ENCODE results near the gene SPATA1.

SPATA1 gene

GRCh38 chr1:84598846-84599741, 92.9 kb downstream of the SPATA1 start:
- Mint-ChIP-seq H3K9me3 (peaks cover 37% of the 10 kb centered on the region), H3K4me1 (peaks cover 11% of the 10 kb centered on the region), H3K27ac (peak overlapping the region; percentile 49), H3K27me3 (ENCODE audit: low read depth, poor library complexity) (peaks cover 8% of the 10 kb centered on the region), H3K4me3 (no peak overlapping the region), H3K36me3 (ENCODE audit: low read depth) (peaks cover 8% of the 10 kb centered on the region)
- TF ChIP-seq, protein P1, sequence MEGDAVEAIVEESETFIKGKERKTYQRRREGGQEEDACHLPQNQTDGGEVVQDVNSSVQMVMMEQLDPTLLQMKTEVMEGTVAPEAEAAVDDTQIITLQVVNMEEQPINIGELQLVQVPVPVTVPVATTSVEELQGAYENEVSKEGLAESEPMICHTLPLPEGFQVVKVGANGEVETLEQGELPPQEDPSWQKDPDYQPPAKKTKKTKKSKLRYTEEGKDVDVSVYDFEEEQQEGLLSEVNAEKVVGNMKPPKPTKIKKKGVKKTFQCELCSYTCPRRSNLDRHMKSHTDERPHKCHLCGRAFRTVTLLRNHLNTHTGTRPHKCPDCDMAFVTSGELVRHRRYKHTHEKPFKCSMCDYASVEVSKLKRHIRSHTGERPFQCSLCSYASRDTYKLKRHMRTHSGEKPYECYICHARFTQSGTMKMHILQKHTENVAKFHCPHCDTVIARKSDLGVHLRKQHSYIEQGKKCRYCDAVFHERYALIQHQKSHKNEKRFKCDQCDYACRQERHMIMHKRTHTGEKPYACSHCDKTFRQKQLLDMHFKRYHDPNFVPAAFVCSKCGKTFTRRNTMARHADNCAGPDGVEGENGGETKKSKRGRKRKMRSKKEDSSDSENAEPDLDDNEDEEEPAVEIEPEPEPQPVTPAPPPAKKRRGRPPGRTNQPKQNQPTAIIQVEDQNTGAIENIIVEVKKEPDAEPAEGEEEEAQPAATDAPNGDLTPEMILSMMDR (IDR thresholded peaks at IDR 0.05), result no peak
- no peak for DNase-seq

DNA sequence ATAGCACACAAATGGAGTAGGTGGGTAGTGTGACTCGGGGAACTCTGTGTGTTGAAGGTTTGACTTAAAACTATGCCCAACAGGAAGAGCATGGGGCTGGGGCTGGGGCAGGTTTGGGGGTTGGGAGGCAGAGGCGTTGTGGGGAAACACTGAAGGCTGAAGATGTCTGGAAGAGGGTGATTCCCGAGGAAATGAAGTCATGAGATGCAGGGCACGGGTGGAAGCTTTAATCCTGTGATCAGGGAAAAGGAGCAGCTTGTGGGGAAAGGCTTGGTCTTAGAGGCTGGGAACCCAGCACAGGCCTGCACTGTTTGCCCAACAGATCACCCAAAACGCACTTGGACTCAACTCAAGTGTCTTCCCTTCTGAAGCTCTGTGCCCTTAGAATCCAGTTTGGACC, 94.6 kb downstream of the SPATA1 start:
- no peak for DNase-seq
- TF ChIP-seq, protein P1 (IDR thresholded peaks at IDR 0.05), result no peak
- H3K36me3 Mint-ChIP-seq (ENCODE audit: low read depth), result peaks cover 24% of the 10 kb centered on the region
- H3K4me3 Mint-ChIP-seq, result no peak overlapping the region
- H3K27ac Mint-ChIP-seq, result no peak overlapping the region
- peaks cover 5% of the 10 kb centered on the region for H3K27me3 Mint-ChIP-seq (ENCODE audit: low read depth, poor library complexity)
- peaks cover 46% of the 10 kb centered on the region for H3K9me3 Mint-ChIP-seq
- peaks cover 11% of the 10 kb centered on the region for H3K4me1 Mint-ChIP-seq

DNA sequence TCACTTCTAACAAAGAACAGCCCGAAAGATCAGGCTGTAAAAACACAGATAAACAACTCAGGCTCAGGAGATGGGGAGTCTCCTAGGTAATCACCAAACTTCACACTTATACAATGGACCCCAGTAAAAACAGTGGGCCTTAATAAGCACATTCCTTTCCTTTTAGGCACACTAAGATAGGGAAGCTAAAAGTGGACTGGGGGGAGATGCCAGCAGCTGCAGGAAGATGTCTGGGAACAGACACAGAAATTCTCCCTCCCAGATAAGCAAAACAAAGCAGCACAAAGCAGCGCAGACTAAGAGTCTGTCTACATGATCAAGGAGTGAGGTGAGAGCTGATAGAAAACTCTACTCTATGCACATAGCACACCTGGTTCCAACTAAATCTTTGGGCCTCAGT, 97.0 kb downstream of the SPATA1 start:
- TF ChIP-seq, protein P1 (IDR thresholded peaks at IDR 0.05), result no peak
- H3K4me1 Mint-ChIP-seq, result peaks cover 11% of the 10 kb centered on the region
- peak overlapping the region; percentile 32 for H3K27ac Mint-ChIP-seq
- peaks cover 71% of the 10 kb centered on the region for H3K9me3 Mint-ChIP-seq
- no peak overlapping the region for H3K4me3 Mint-ChIP-seq
- no peaks in the 10 kb centered on the region for H3K27me3 Mint-ChIP-seq (ENCODE audit: low read depth, poor library complexity)
- peaks cover 34% of the 10 kb centered on the region for H3K36me3 Mint-ChIP-seq (ENCODE audit: low read depth)
- DNase-seq, result no peak

DNA sequence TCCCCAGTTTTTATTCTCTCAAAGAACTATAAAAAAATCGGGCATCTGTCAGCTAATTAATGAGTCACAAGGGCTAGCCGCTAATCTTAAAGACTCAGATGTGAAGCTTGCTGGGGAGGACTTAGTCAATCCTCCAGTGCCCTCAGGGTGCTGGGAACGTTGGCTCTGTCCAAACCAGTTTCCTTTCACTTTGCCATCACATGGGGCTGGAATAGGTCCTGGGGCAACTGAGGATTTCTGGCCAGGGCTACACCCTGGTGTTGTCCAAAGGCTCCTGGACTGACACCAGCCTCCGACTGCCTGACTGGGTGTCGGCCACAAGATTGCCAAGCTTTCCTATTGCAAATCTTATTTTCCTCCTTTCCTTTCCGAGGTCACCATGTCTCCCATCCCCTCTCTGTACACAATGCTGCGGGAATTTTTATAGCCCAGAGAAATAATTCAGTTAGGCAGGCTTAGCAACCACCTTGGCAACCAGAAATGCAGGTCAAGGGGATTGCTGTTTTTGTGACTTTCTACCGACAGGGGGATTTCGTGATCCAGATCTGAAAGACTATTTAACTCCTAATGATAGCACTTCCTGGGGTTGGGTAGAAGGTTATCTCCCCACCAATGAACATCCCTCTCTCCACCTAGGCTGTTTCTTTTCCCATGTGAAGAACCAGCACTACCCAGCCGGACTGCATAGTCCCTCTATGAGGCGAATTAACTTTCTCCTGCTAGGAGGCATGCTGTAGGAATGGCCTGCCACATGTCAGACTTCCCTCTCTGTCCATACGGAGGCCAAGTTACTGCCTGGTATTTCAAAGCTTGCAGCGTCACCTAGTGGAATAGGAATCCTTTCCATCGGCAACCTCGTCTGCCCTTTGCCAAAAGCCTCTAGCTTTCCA, 98.0 kb downstream of the SPATA1 start:
- peaks cover 4% of the 10 kb centered on the region for H3K4me1 Mint-ChIP-seq
- no peak overlapping the region for H3K27ac Mint-ChIP-seq
- peaks cover 80% of the 10 kb centered on the region for H3K9me3 Mint-ChIP-seq
- no peak for DNase-seq
- TF ChIP-seq, protein P1 (IDR thresholded peaks at IDR 0.05), result no peak
- H3K27me3 Mint-ChIP-seq (ENCODE audit: low read depth, poor library complexity), result no peaks in the 10 kb centered on the region
- no peak overlapping the region for H3K4me3 Mint-ChIP-seq
- peaks cover 40% of the 10 kb centered on the region for H3K36me3 Mint-ChIP-seq (ENCODE audit: low read depth)

DNA sequence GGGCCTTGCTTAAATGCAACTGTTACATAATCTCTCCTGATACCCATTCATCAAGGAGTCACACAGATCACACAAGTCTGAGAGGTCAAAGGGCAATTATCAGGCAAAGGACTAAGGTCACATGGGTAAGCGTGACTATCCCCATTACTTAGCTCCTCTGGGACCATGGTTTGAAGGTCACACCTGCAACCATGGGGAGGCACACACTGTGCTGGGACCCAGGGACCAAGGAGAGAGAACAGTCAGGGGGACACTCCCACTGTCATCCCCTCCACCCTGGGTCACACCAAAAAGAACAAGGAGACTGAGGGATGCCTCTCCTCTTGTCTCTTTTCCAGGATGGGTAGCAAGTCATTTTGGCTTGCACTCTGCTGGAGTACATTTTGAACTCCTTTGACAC, 99.0 kb downstream of the SPATA1 start:
- Mint-ChIP-seq H3K36me3 (ENCODE audit: low read depth) (peaks cover 41% of the 10 kb centered on the region), H3K27me3 (ENCODE audit: low read depth, poor library complexity) (no peaks in the 10 kb centered on the region), H3K27ac (no peak overlapping the region), H3K4me1 (no peaks in the 10 kb centered on the region), H3K4me3 (no peak overlapping the region), H3K9me3 (peaks cover 83% of the 10 kb centered on the region)
- DNase-seq, result no peak
- TF ChIP-seq, protein P1 (IDR thresholded peaks at IDR 0.05), result no peak
